C4-2B (cell line): Measurements from ENCODE around the gene SKI.

Experiments used
- H3K27ac ChIP-seq: fragments of 450-650 bp; 2 replicates; pipeline ENCODE4 v1.5.1; 2017
- CTCF ChIP-seq: fragments of 450-650 bp; conservative IDR thresholded peaks from 2 replicates; pipeline ENCODE4 v1.5.1; 2017; ENCODE audit warnings: mild to moderate bottlenecking
- ZFX ChIP-seq: fragments of 450-650 bp; IDR thresholded peaks from 2 replicates; pipeline ENCODE4 v1.6.1; 2017

Gene SKI

GRCh38 chr1:2202008-2202575 is 26.0 kb upstream of the SKI start:
- TF ChIP-seq ZFX (no peak), CTCF (no peak)
- H3K27ac ChIP-seq = no peak overlapping the region

GRCh38 chr1:2202843-2203601 is 25.1 kb upstream of the SKI start:
- TF ChIP-seq CTCF (no peak), ZFX (no peak)
- no peak overlapping the region; the same call in 1 of the 2 replicates for H3K27ac ChIP-seq

- peak overlapping the region; percentile 34 for H3K27ac ChIP-seq
- TF ChIP-seq CTCF (no peak), ZFX (no peak)
These were observed 24.3 kb upstream of the SKI start for GRCh38 chr1:2203671-2204414.

GRCh38 chr1:2204415-2205190 is 23.5 kb upstream of the SKI start:
- TF ChIP-seq ZFX (no peak), CTCF (no peak)
- peak overlapping the region; percentile 34 for H3K27ac ChIP-seq

GRCh38 chr1:2205191-2205952 is 22.7 kb upstream of the SKI start:
- H3K27ac ChIP-seq = peak overlapping the region; percentile 28

More at GRCh38 chr1:2205191-2205952, 22.7 kb upstream of the SKI start:
- TF ChIP-seq CTCF = no peak
- TF ChIP-seq ZFX = no peak
